Endothelial cell of hepatic sinusoid (primary cell): ENCODE results near the gene MAVS.
"Not testable (repeated sequence)": the region's sequence is repeated elsewhere in the genome, so short reads cannot be mapped to it uniquely, and the experiment has no call there.

Experiments used
- in situ Hi-C: cut with HindIII; loops from 2 replicates; pipeline ENCODE4 v1.10.0; 2017; ENCODE audit warnings: low sequenced_read_pairs

MAVS gene

GRCh38 chr20:3906744-3907721, 60.4 kb downstream of the MAVS start:
- in situ Hi-C loops, result not testable (repeated sequence)

GRCh38 chr20:3908667-3909066, 62.0 kb downstream of the MAVS start:
- in situ Hi-C loops, result no loop called here

- in situ Hi-C loops, result no loop called here
Measured at GRCh38 chr20:3909952-3910366, 63.3 kb downstream of the MAVS start.

DNA sequence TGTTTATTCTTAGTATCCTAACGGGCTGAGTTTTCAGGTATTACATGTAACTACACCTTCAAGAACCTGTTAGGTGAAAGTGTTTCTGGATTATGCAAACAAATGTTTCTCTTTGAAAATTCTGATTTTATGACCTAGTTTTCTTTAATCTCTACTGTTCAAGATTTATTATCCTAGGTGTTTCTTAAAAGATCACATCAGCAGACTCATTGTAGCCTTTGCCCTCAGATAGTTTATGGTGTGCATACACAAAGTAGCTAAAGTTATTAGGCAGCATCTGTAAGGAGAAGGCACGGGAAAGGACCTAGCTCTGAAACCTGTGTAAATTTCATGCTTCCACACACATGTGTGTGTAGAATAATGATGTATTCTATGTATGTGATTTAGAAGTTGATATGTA, 64.2 kb downstream of the MAVS start:
- in situ Hi-C loops, result no loop called here

- in situ Hi-C loops, result no loop called here
Measured at GRCh38 chr20:3911956-3912355, 65.3 kb downstream of the MAVS start.

DNA sequence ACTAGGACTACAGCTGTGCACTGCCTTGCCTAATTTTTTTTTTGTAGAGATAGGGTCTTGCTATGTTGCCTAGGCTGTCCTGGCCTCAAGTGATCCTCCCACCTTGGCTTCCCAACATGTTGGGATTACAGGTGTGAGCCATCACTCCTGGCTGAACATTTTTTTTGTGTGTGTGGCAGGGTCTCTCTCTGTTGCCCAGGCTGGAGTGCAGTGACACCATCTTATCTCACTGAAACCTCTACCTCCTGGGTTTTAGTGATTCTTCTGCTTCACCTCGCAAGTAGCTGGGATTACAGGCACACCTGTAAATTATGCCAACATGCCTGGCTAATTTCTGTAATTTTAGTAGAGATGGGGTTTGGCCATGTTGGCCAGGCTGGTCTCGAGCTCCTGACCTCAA, 67.8 kb downstream of the MAVS start:
- in situ Hi-C loops, result no loop called here

GRCh38 chr20:3915691-3916090, 69.1 kb downstream of the MAVS start:
- in situ Hi-C loops, result no loop called here

DNA sequence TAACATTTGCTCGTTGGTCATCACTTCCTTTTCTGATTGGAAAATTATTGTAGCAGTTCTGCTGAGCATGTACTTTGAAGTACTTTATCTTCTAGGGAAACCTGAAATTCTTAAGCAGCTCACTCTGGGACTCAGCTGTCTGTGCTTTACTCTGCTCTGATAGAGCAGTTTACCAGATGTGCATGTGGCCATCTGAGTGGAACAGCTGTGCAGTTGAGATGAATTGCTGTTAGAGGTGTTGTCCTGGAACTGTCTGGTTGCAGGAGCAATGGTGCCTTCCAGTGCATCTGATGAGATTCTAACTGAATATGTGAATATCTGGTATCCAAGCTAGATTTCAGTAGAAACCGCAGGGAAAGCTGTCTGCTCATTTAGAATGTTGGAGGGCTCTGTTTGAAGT, 69.7 kb downstream of the MAVS start:
- in situ Hi-C loops, result no loop called here

DNA sequence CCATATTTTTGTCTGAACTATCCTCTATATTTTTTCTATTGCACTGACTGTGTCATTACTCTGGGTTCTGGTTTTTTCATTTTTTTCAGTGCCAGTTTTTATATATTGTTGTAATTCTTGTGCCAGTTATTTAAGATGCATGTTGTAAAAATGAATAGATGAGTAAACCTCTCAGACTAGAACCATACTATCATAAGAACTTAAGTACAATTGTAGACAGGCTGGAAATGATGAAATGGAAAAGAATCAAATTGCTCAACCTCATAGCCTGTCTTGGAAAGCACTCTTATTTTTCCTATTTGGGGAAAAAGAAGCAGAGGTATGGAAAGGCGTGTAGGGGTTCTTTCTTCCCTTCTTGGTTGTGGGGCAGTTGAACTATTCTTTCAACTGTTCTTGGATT, 72.7 kb downstream of the MAVS start:
- in situ Hi-C loops, result no loop called here

- in situ Hi-C loops, result no loop called here
Measured at GRCh38 chr20:3922223-3922982, 75.8 kb downstream of the MAVS start.

DNA sequence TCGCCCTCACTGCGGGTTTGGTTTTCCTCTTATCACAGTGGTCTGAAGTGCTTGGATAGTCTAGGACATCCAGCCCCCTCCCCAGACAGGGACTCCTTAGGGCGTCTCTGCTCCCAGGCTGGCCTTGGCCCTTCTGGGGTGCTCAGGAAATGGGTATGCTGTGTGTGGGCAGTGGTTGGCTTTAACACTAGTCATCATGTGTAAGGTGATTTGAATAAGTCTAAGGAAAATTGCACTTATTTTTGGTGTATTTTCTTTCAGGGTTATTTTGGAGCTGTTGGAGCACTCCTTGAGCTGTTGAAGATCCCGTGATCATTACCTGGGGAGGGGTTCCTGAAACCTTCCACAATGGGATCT, 76.3 kb downstream of the MAVS start:
- in situ Hi-C loops, result no loop called here

- in situ Hi-C loops, result no loop called here
Measured at GRCh38 chr20:3923818-3924217, 77.2 kb downstream of the MAVS start.

- in situ Hi-C loops, result no loop called here
Measured at GRCh38 chr20:3924304-3925112, 77.9 kb downstream of the MAVS start.

DNA sequence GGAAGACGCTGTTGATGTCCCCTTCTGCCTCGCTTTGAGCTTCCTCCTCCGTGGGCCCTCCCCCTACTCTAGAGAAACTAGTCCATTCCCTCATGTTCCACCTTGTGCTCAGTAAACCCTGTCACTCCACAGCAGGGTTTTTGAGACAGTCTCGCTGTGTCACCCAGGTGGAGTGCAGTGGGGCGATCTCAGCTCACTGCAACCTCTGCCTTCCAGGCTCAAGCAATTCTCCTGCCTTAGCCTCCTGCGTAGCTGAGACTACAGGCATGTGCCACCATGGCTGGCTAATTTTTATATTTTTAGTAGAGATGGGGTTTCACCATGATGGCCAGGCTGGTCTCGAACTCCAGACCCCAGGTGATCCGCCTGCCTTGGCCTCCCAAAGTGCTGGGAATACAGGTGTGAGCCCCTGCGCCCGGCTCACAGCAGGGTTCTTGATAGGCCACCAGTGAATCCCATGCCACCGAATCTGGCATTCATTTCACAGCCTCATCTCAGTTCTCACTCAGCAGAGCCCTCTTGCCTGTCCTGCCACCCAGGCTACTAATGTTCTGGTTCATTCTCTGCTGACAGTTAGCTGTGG, 78.6 kb downstream of the MAVS start:
- in situ Hi-C loops, result no loop called here
